HCT116 (cell line): Measurements from ENCODE around the gene COA3.

Source experiments
- EZH2 ChIP-seq: fragments of 200-600 bp; sonication (generic); IDR thresholded peaks from 2 replicates; pipeline ENCODE4 v1.6.1; 2017; ENCODE audit warnings: antibody characterized with exemption, mixed run types
- EZH2phosphoT487 ChIP-seq: fragments of 200-600 bp; IDR thresholded peaks from 2 replicates; pipeline ENCODE4 v1.6.1; 2018; ENCODE audit warnings: antibody characterized with exemption, borderline replicate concordance
- MAX ChIP-seq: IDR thresholded peaks from 2 replicates; pipeline ENCODE4 v1.6.1; 2012
- POLR2A ChIP-seq: IDR thresholded peaks from 2 replicates; pipeline ENCODE4 v1.7.0; 2011; ENCODE audit warnings: borderline replicate concordance; ENCODE audit not compliant: insufficient read depth, insufficient read length; ENCODE audit errors: extremely low read depth
- POLR2AphosphoS5 ChIP-seq: IDR thresholded peaks from 2 replicates; pipeline ENCODE4 v1.6.1; 2011; ENCODE audit warnings: mild to moderate bottlenecking, low read depth, low read length, moderate library complexity
- YY1 ChIP-seq: IDR thresholded peaks from 2 replicates; pipeline ENCODE4 v1.6.1; 2011; ENCODE audit warnings: low read length, low read depth, moderate library complexity, mild to moderate bottlenecking; ENCODE audit not compliant: insufficient replicate concordance; ENCODE audit errors: extremely low read depth
- ZBTB33 ChIP-seq: IDR thresholded peaks from 2 replicates; pipeline ENCODE4 v1.6.1; 2011; ENCODE audit warnings: mild to moderate bottlenecking, low read length, moderate library complexity; ENCODE audit not compliant: insufficient replicate concordance; ENCODE audit errors: extremely low read depth

GRCh38 chr17:42814633-42815399, 16.3 kb upstream of the COA3 start:
- TF ChIP-seq YY1 (no peak), ZBTB33 (no peak), EZH2 (no peak), POLR2A (no peak), MAX (no peak), POLR2AphosphoS5 (no peak), EZH2phosphoT487 (no peak)
